Lower leg skin (tissue), 4 donors: ENCODE measurements around the gene OVOL2. TPM values are rescaled to one million over a fixed set of nuclear protein-coding genes. Genes with fewer than 3 reads are reported as not detected.

Source experiments
- DNase-seq, 2 donors: peaks; one replicate each; pipeline ENCODE4 v3.0.0-alpha.2; 2019; ENCODE audit warnings: low spot score in 2 of 2
- H3K4me3 ChIP-seq: fragments of 200-600 bp; sonication (generic); 2 replicates; pipeline ENCODE4 v1.5.1; 2017; ENCODE audit warnings: mild to moderate bottlenecking, low read depth; ENCODE audit not compliant: poor library complexity, severe bottlenecking
- POLR2A ChIP-seq, 2 donors: fragments of 450-650 bp; IDR thresholded peaks; one replicate each; pipeline ENCODE4 v1.6.1; 2016 to 2017; ENCODE audit warnings: antibody characterized with exemption in 2 of 2, mild to moderate bottlenecking in 1 of 2, moderate library complexity in 1 of 2
- WGBS, 2 donors: methylation state at CpG; one replicate each; pipeline ENCODE4 v1.1.5; 2018; 5-methylcytosine and 5-hydroxymethylcytosine counted together
- intact Hi-C: fragments of 100-400 bp; cut with DNase I; formaldehyde crosslinking; loops from one replicate; pipeline ENCODE4 v1.15.0; 2023; ENCODE audit warnings: low total_unique reads
- total RNA-seq, 4 donors: library from RNA; depleted of rRNA; stranded (reverse); fragments of >200 nt; gene quantifications; one replicate each; pipeline ENCODE4 v1.1.0, GENCODE V29; 2016
- TF ChIP-seq, protein P1 (sequence below), 3 donors: fragments of 450-650 bp; IDR thresholded peaks; one replicate each; pipeline ENCODE4 v1.5.1; 2016; ENCODE audit warnings: antibody characterized with exemption in 3 of 3, mild to moderate bottlenecking in 3 of 3, moderate library complexity in 2 of 3

The OVOL2 gene
- total RNA-seq, 4 donors from 2014 or later: 22.9 to 46.6 (median 31.4) TPM

DNA sequence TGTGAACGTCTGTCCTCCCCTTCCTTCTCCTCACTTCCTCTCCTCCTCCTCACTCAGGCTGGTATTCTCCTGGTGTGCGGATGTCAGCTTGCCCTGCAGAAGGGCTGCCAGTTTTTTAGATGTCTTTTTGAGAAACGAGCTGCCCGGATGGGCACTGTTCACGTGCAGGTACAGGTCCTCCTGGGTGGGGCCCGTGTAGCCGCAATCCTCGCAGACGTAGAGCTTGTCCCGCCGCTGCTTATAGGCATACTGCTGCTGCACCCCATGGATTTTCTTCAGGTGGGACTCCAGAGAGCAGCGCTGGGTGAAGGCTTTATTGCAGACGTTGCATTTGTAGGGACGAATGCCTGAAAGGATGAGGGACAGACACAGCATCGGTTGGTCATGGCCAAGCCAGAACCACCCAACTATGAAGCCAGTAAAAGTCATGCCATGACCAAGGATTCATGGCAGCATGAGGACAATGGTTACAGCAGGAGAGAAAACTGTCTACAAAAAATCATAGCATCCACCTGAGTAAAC is 33.0 kb downstream of the OVOL2 start:
- no peak overlapping the region for H3K4me3 ChIP-seq
- intact Hi-C loops: no loop called here
- no peak for DNase-seq
- TF ChIP-seq, protein P1, sequence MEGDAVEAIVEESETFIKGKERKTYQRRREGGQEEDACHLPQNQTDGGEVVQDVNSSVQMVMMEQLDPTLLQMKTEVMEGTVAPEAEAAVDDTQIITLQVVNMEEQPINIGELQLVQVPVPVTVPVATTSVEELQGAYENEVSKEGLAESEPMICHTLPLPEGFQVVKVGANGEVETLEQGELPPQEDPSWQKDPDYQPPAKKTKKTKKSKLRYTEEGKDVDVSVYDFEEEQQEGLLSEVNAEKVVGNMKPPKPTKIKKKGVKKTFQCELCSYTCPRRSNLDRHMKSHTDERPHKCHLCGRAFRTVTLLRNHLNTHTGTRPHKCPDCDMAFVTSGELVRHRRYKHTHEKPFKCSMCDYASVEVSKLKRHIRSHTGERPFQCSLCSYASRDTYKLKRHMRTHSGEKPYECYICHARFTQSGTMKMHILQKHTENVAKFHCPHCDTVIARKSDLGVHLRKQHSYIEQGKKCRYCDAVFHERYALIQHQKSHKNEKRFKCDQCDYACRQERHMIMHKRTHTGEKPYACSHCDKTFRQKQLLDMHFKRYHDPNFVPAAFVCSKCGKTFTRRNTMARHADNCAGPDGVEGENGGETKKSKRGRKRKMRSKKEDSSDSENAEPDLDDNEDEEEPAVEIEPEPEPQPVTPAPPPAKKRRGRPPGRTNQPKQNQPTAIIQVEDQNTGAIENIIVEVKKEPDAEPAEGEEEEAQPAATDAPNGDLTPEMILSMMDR (IDR thresholded peaks at IDR 0.05): no peak
- TF ChIP-seq POLR2A (IDR thresholded peaks at IDR 0.05): no peak
- WGBS, 2 donors: 77 to 79% methylated on average over 15 of the region's 15 CpGs

DNA sequence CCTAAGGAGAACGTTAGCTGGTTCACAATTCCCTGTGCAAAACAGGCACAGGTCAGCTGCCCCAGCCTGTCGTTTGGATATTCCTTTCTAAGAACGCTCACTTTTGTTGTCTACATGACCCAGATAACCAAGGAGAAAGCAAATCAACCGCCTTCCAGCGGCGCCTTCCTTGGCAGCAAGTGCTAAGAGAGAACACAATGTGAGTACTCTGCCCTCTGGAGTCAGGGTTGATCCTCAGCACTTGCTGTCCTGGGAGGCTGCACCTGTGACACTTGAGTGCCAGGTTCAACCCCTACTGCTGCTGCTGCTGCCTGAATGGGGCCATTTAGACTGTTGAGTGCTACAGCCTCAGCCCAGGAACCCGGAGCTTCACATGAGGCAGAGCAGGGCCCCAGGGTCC is 36.8 kb downstream of the OVOL2 start:
- no peak for TF ChIP-seq POLR2A (IDR thresholded peaks at IDR 0.05)
- TF ChIP-seq, protein P1 (IDR thresholded peaks at IDR 0.05): no peak
- 93 to 95% methylated on average over 7 of the region's 7 CpGs for WGBS, 2 donors
- DNase-seq: no peak
- H3K4me3 ChIP-seq: no peak overlapping the region
- intact Hi-C loops: no loop called here

DNA sequence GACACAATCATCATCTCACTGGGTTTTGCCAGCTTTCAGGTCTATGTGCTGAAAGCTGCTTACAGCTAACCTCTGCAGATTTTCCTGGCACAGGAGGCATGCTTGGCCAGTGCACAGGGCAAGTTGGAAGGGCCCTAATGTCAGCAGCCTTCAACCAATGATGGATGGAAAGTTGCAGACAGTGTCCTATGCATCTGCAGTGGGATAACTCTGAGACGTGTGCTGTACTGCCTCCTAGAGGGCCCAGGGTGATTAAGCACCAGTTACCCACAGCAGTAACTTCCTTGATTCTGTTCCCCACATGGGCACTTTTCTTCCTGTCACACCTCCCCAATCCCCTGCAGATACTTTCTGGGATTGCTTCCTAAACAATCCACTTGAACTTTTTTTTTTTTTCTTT is 38.6 kb downstream of the OVOL2 start:
- WGBS, 2 donors: 14 to 18% methylated on average over 1 of the region's 1 CpG
- no peak for DNase-seq
- TF ChIP-seq, protein P1 (IDR thresholded peaks at IDR 0.05): no peak
- TF ChIP-seq POLR2A (IDR thresholded peaks at IDR 0.05): no peak
- intact Hi-C loops: no loop called here
- H3K4me3 ChIP-seq: no peak overlapping the region

DNA sequence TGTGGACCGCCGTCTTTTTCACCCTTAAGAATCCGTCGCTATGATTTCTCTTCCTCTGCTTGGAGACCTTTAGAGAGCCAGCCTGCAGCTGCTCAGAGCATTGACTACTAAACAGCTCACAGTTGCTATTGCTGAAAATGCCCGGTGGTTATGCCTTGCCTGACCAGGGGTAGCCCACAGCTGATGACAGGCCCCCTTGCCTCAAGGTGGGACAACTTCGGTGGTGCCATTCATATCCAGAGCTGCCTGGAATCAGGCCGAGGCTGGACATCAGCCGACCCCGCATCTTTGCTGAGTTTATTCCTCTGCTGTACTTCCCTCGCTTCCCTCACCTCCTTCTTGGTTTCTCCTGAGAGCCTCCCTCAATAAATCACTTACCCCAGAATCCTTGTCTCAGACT is 39.6 kb downstream of the OVOL2 start:
- H3K4me3 ChIP-seq: no peak overlapping the region
- DNase-seq: no peak
- no peak for TF ChIP-seq POLR2A (IDR thresholded peaks at IDR 0.05)
- TF ChIP-seq, protein P1 (IDR thresholded peaks at IDR 0.05): no peak
- 90 to 91% methylated on average over 10 of the region's 10 CpGs for WGBS, 2 donors
- intact Hi-C loops: no loop called here

DNA sequence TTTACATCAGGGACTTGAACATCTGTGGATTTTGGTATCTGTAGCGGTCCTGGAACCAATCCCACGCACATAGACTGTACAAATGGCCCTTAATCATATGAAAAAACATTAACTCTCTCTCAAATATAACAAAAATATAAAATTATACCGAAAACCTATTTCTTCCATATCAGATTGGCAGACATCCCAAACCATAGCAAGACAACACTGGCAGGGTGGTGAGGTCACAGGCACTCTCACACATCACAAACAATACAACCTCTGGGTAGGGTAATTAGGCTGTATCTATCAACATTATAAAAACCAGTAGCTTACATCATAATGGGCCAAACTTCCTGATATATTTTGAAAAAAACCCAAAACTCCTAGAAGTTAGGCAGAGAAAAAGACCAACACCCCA is 40.9 kb downstream of the OVOL2 start:
- H3K4me3 ChIP-seq: no peak overlapping the region
- no peak for DNase-seq
- 84 to 85% methylated on average over 3 of the region's 3 CpGs for WGBS, 2 donors
- intact Hi-C loops: no loop called here
- TF ChIP-seq, protein P1 (IDR thresholded peaks at IDR 0.05): no peak
- TF ChIP-seq POLR2A (IDR thresholded peaks at IDR 0.05): no peak

DNA sequence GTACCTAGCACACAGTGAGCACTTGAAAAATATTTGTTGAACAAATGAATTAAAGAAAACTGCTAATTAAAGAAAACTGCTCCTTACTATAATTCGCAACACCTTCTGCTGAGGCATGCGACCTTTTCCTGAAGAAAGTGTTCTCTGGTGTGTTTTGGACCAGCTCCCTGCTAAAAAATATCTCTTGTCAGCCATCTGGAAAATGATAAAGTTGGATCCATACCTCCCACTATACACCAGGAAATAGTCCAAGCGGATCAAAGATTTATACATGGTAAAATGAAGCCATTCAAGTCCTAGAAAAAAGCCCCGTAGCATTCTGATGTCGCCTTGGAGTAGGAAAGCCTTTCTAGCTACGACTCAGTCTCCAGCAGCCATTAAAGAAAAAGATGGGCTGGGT is 43.3 kb downstream of the OVOL2 start:
- intact Hi-C loops: no loop called here
- TF ChIP-seq POLR2A (IDR thresholded peaks at IDR 0.05): no peak
- TF ChIP-seq, protein P1 (IDR thresholded peaks at IDR 0.05): no peak
- 85 to 97% methylated on average over 6 of the region's 6 CpGs for WGBS, 2 donors

More for the DNA sequence above, 43.3 kb downstream of the OVOL2 start:
- DNase-seq: no peak
- H3K4me3 ChIP-seq: no peak overlapping the region
